RKO (cell line): ENCODE measurements around the gene MTHFD2L.
"Not testable (repeated sequence)": the region's sequence is repeated elsewhere in the genome, so short reads cannot be mapped to it uniquely, and the experiment has no call there.

Experiments used
- DNase-seq: peaks from one replicate; pipeline ENCODE4 v3.0.0-alpha.2; 2016; ENCODE audit warnings: low spot score

MTHFD2L gene

GRCh38 chr4:74157561-74158465 lies at the start of gene MTHFD2L:
Gene MTHFD2L, plus strand, starts transcription at chr4:74158118. Its CDS starts 21 bp downstream, at chr4:74158139.
- DNase-seq, result peak; percentile 97

- DNase-seq, result no peak
Measured at GRCh38 chr4:74108457-74109115, 49.3 kb upstream of the MTHFD2L start.

- peak; percentile 88 for DNase-seq
Measured at GRCh38 chr4:74109116-74109869, 48.6 kb upstream of the MTHFD2L start.

GRCh38 chr4:74109870-74110605 lies 47.9 kb upstream of the MTHFD2L start:
- peak; percentile 73 for DNase-seq

- DNase-seq, result no peak
Measured at GRCh38 chr4:74110670-74111069, 47.2 kb upstream of the MTHFD2L start.

GRCh38 chr4:74111306-74111975 lies 46.5 kb upstream of the MTHFD2L start:
- DNase-seq, result no peak

GRCh38 chr4:74111990-74112389 lies 45.9 kb upstream of the MTHFD2L start:
- no peak for DNase-seq

GRCh38 chr4:74112399-74113105 lies 45.4 kb upstream of the MTHFD2L start:
- DNase-seq, result no peak

- no peak for DNase-seq
Measured at GRCh38 chr4:74114234-74114633, 43.7 kb upstream of the MTHFD2L start.

GRCh38 chr4:74117024-74117534 lies 40.8 kb upstream of the MTHFD2L start:
- peak; percentile 60 for DNase-seq

GRCh38 chr4:74118600-74119338 lies 39.1 kb upstream of the MTHFD2L start:
- DNase-seq, result no peak

GRCh38 chr4:74120086-74120485 lies 37.8 kb upstream of the MTHFD2L start:
- no peak for DNase-seq

- no peak for DNase-seq
Measured at GRCh38 chr4:74121643-74122579, 36.0 kb upstream of the MTHFD2L start.

- no peak for DNase-seq
Measured at GRCh38 chr4:74123065-74123728, 34.7 kb upstream of the MTHFD2L start.

GRCh38 chr4:74125029-74125428 lies 32.9 kb upstream of the MTHFD2L start:
- no peak for DNase-seq

GRCh38 chr4:74127745-74128144 lies 30.2 kb upstream of the MTHFD2L start:
- no peak for DNase-seq

GRCh38 chr4:74130843-74131242 lies 27.1 kb upstream of the MTHFD2L start:
- DNase-seq, result not testable (repeated sequence)

- not testable (repeated sequence) for DNase-seq
Measured at GRCh38 chr4:74132188-74132587, 25.7 kb upstream of the MTHFD2L start.
